PC-3 (cell line): ENCODE results near the gene COX6A2. TPM values are rescaled to one million over a fixed set of nuclear protein-coding genes. Genes with fewer than 3 reads are reported as not detected.

Experiments
- ATAC-seq: fragments of 200-7000 bp; cut with Tn5 transposase; 2 replicates; pipeline ENCODE4 v1.9.1; 2020; ENCODE audit warnings: mild to moderate bottlenecking, moderate library complexity
- BruUV-seq: library from RNA; stranded (reverse); fragments of 400-500 nt; replicated peaks from 2 replicates; lab custom pipeline; 2021; lab: Mats Ljungman, UMichigan
- CTCF ChIA-PET: fragments of 300-600 bp; sonication (Branson Sonifier 250); formaldehyde crosslinking; loops from one replicate; lab custom pipeline; 2022; ENCODE audit warnings: antibody characterized with exemption; lab: Charles Lee
- POLR2A ChIA-PET: fragments of 300-600 bp; sonication (Branson Sonifier 250); formaldehyde crosslinking; loops from one replicate; lab custom pipeline; 2022; ENCODE audit warnings: antibody characterized with exemption; ENCODE audit not compliant: unreplicated experiment; lab: Charles Lee
- DNase-seq: peaks from one replicate; pipeline ENCODE4 v3.0.0-alpha.2; 2015
- H2AFZ ChIP-seq: fragments of 300-600 bp; sonication (generic); 2 replicates; pipeline ENCODE4 v1.6.0; 2016; ENCODE audit warnings: antibody characterized with exemption, low read length
- H3F3A ChIP-seq: fragments of 300-600 bp; sonication (generic); one replicate; pipeline ENCODE4 v1.6.0; 2017; ENCODE audit warnings: antibody characterized with exemption, low read length, control low read depth, mild to moderate bottlenecking; ENCODE audit not compliant: unreplicated experiment
- H3K27ac ChIP-seq: fragments of 300-600 bp; sonication (generic); 2 replicates; pipeline ENCODE4 v1.5.1; 2016; ENCODE audit warnings: mild to moderate bottlenecking, low read length
- H3K27me3 ChIP-seq: fragments of 300-600 bp; sonication (generic); 2 replicates; pipeline ENCODE4 v1.6.1; 2016; ENCODE audit warnings: low read length, mixed read lengths
- H3K36me3 ChIP-seq: fragments of 300-600 bp; sonication (generic); 2 replicates; pipeline ENCODE4 v1.6.1; 2016; ENCODE audit warnings: low read depth, mixed run types, low read length, mixed read lengths
- H3K4me1 ChIP-seq: fragments of 300-600 bp; sonication (generic); 2 replicates; pipeline ENCODE4 v1.5.1; 2016; ENCODE audit warnings: low read length; ENCODE audit not compliant: insufficient read depth
- H3K4me2 ChIP-seq: fragments of 300-600 bp; sonication (generic); 2 replicates; pipeline ENCODE4 v1.6.0; 2016; ENCODE audit warnings: low read length
- H3K4me3 ChIP-seq: fragments of 300-600 bp; sonication (generic); 2 replicates; pipeline ENCODE4 v1.5.1; 2016; ENCODE audit warnings: mild to moderate bottlenecking, low read length, mixed read lengths
- H3K79me2 ChIP-seq: fragments of 300-600 bp; sonication (generic); 2 replicates; pipeline ENCODE4 v1.6.1; 2017; ENCODE audit warnings: low read length, mixed read lengths
- H3K9ac ChIP-seq: fragments of 300-600 bp; sonication (generic); 2 replicates; pipeline ENCODE4 v1.6.0; 2016; ENCODE audit warnings: mild to moderate bottlenecking, low read length
- H3K9me2 ChIP-seq: fragments of 300-600 bp; sonication (generic); replicated peaks from 2 replicates; pipeline ENCODE4 v1.6.1; 2016; ENCODE audit warnings: mixed run types, low read length, mixed read lengths
- H3K9me3 ChIP-seq: fragments of 300-600 bp; sonication (generic); 2 replicates; pipeline ENCODE4 v1.6.1; 2016; ENCODE audit warnings: low read length, mixed read lengths
- H4K20me1 ChIP-seq: fragments of 300-600 bp; sonication (generic); 2 replicates; pipeline ENCODE4 v1.6.1; 2016; ENCODE audit warnings: low read length, mixed read lengths
- CTCF ChIP-seq: fragments of 300-600 bp; sonication (generic); conservative IDR thresholded peaks from 2 replicates; pipeline ENCODE4 v1.5.1; 2017; ENCODE audit warnings: antibody characterized with exemption, low read depth, mild to moderate bottlenecking, low read length
- EZH2 ChIP-seq: fragments of 300-600 bp; sonication (generic); IDR thresholded peaks from one replicate; pipeline ENCODE4 v1.6.1; 2017; ENCODE audit warnings: antibody characterized with exemption, mild to moderate bottlenecking, low read length; ENCODE audit not compliant: unreplicated experiment
- EZH2phosphoT487 ChIP-seq: fragments of 300-600 bp; sonication (generic); IDR thresholded peaks from 2 replicates; pipeline ENCODE4 v1.6.1; 2018; ENCODE audit warnings: mild to moderate bottlenecking, antibody characterized with exemption, low read length, borderline replicate concordance
- intact Hi-C: fragments of 100-400 bp; cut with micrococcal nuclease; formaldehyde crosslinking; loops from 2 replicates; pipeline ENCODE4 v1.9.0; 2023
- total RNA-seq: library from RNA; depleted of rRNA; stranded (reverse); fragments of >200 nt; gene quantifications from 2 replicates; pipeline ENCODE4 v1.2.3, GENCODE V29; 2014

The COX6A2 gene
- total RNA-seq, 1 experiment from 2014 or later, result not detected

GRCh38 chr16:31466381-31466841 is 38.3 kb upstream of the COX6A2 start:
- Histone ChIP-seq H3K36me3 (no peaks in the 10 kb centered on the region), H3K4me2 (no peak overlapping the region), H3K79me2 (no peaks in the 10 kb centered on the region), H4K20me1 (no peaks in the 10 kb centered on the region), H3K27ac (no peak overlapping the region), H2AFZ (no peak overlapping the region), H3K9me2 (no peaks in the 10 kb centered on the region), H3F3A (no peaks in the 10 kb centered on the region), H3K4me3 (no peak overlapping the region), H3K9me3 (no peaks in the 10 kb centered on the region), H3K9ac (no peak overlapping the region), H3K4me1 (no peaks in the 10 kb centered on the region; the same call in 1 of the 2 replicates), H3K27me3 (no peaks in the 10 kb centered on the region)
- CTCF ChIA-PET, result no interaction called here
- intact Hi-C loops, result no loop called here
- no TSS peak for BruUV-seq
- POLR2A ChIA-PET, result no interaction called here
- DNase-seq, result no peak
- ATAC-seq, result no peak
- TF ChIP-seq EZH2 (no peak), CTCF (no peak), EZH2phosphoT487 (no peak)

DNA sequence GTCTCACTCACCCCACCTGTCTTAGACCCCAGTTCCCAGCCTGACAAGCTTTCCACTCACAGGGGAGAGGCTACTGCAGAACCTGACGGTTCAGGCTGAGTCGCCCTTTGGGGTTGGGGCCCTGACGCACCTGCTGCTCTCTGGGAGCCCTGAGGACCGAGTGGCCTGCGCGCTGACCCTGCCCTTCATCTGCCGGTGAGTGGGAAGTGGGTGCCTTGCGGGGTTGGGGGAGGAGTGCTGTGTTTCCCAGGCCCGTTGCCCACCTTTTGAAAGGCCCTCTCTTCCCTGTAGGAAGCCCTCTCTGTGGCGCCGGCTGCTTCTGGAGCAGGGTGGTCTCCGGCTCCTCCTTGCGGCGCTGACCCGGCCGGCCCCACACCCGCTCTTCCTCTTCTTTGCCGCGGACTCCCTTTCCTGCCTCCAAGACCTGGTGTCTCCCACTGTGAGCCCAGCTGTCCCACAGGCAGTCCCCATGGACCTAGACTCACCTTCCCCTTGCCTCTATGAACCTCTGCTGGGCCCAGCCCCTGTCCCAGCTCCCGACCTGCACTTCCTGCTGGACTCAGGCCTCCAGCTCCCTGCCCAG is 37.7 kb upstream of the COX6A2 start:
- Histone ChIP-seq H4K20me1 (no peaks in the 10 kb centered on the region), H3K9ac (no peak overlapping the region), H3F3A (no peaks in the 10 kb centered on the region), H3K4me3 (no peak overlapping the region), H3K9me3 (no peaks in the 10 kb centered on the region), H3K27me3 (no peaks in the 10 kb centered on the region), H3K79me2 (no peaks in the 10 kb centered on the region), H3K36me3 (no peaks in the 10 kb centered on the region), H3K27ac (no peak overlapping the region), H2AFZ (no peak overlapping the region), H3K4me1 (no peaks in the 10 kb centered on the region), H3K9me2 (no peaks in the 10 kb centered on the region), H3K4me2 (no peak overlapping the region)
- ChIA-PET CTCF (no interaction called here), POLR2A (no interaction called here)
- BruUV-seq, result no TSS peak
- ATAC-seq (no peak), DNase-seq (no peak)
- intact Hi-C loops, result no loop called here
- no peak for TF ChIP-seq EZH2phosphoT487
- no peak for TF ChIP-seq EZH2
- TF ChIP-seq CTCF, result no peak

DNA sequence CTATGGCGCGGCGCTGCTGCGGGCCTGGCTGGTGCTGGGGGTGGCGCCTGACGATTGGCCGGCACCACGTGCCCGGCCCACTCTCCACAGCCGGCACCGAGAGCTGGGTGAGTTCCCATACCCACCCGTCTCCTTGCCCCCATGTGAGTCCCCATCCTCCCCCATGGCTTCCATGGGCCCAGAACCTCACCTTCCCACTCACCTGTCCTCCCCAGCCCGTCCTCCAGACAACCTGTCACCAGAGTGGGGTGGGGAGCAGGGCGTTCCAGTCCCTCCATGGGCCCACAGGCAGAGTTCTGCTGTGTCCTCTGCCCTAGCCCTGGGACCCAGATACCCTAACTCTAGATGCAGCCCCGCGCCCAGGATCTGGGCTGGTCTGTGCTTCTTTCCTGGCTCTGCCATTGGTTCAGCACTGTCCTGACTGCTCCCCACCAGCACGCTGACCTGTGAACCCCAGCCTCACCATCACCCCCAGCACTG is 36.7 kb upstream of the COX6A2 start:
- Histone ChIP-seq H3K9me2 (no peaks in the 10 kb centered on the region), H3K36me3 (no peaks in the 10 kb centered on the region), H3K4me2 (no peak overlapping the region), H3K4me3 (no peak overlapping the region), H3K27me3 (no peaks in the 10 kb centered on the region), H3K4me1 (peaks cover 7% of the 10 kb centered on the region), H4K20me1 (no peaks in the 10 kb centered on the region), H3K27ac (no peak overlapping the region), H2AFZ (no peak overlapping the region), H3F3A (no peaks in the 10 kb centered on the region), H3K9ac (no peak overlapping the region), H3K9me3 (no peaks in the 10 kb centered on the region), H3K79me2 (no peaks in the 10 kb centered on the region)
- DNase-seq (no peak), ATAC-seq (no peak)
- TF ChIP-seq EZH2phosphoT487 (no peak), CTCF (no peak), EZH2 (no peak)
- ChIA-PET POLR2A (interaction anchor here (0.6 kb wide), 1 partner anchor 47 kb away, joined by 3 read pairs; no protein-coding TSS in a partner anchor), CTCF (no interaction called here)
- no TSS peak for BruUV-seq
- intact Hi-C loops, result no loop called here
